ENCODE data around the gene UBE2Q1. TPM values are rescaled to one million over a fixed set of nuclear protein-coding genes. Genes with fewer than 3 reads are reported as not detected.

Gene UBE2Q1
- total RNA-seq, 1 experiment from 2014 or later = 70.9 TPM

GRCh38 chr1:154571244-154571963 is 12.9 kb upstream of the UBE2Q1 start:
- Histone ChIP-seq H3K9me3 (ENCODE audit: control insufficient read depth in 1 of 2, insufficient read depth in 1 of 2, low read depth in 1 of 2, low read length in 2 of 2) (no peaks in the 10 kb centered on the region), H3K36me3 (ENCODE audit: control insufficient read depth in 1 of 2, insufficient read depth in 2 of 2, low read length in 2 of 2) (no peaks in the 10 kb centered on the region), H3K4me1 (ENCODE audit: control insufficient read depth in 1 of 2, insufficient read depth in 2 of 2, low read length in 2 of 2) (peaks cover 0 to 4% of the 10 kb centered on the region in 2 experiments; a peak in 2 of 4 replicates), H2AFZ (ENCODE audit: low read depth, low read length, poor library complexity, severe bottlenecking) (no peak overlapping the region), H3K9me2 (ENCODE audit: insufficient read depth) (no peaks in the 10 kb centered on the region), H3K4me3 (replicated peaks in 1 of 2; ENCODE audit: low read depth in 1 of 2, low read length in 2 of 2) (no peak overlapping the region), H3K4me2 (ENCODE audit: low read length) (no peak overlapping the region), H4K20me1 (ENCODE audit: insufficient read depth) (no peaks in the 10 kb centered on the region), H3K9ac (ENCODE audit: low read length) (no peak overlapping the region), H3K27me3 (ENCODE audit: insufficient read depth, low read length) (peaks cover 18% of the 10 kb centered on the region), H3K27ac (ENCODE audit: low read depth, low read length) (no peak overlapping the region), H3K79me2 (ENCODE audit: insufficient read depth, low read length) (no peaks in the 10 kb centered on the region)
- BruUV-seq (replicated peaks) = no TSS peak
- intact Hi-C loops (cut with micrococcal nuclease) = no loop called here
- DNase-seq (ENCODE audit: low read depth, low spot score) = no peak
- CTCF ChIA-PET = no interaction called here
- TF ChIP-seq YY1 (IDR thresholded peaks at IDR 0.05; ENCODE audit: extremely low read depth, insufficient replicate concordance, low read depth, low read length) (no peak), EZH2phosphoT487 (IDR thresholded peaks at IDR 0.05; ENCODE audit: borderline replicate concordance) (no peak), CTCF (IDR thresholded peaks at IDR 0.05 in 2 of 3, conservative IDR thresholded peaks at IDR 0.05 in 1 of 3; ENCODE audit: borderline replicate concordance in 1 of 3, insufficient read depth in 1 of 3, low read depth in 2 of 3, low read length in 2 of 3) (no peak), SP1 (IDR thresholded peaks at IDR 0.05; ENCODE audit: low read depth) (no peak)
- TF ChIP-seq, protein P1, sequence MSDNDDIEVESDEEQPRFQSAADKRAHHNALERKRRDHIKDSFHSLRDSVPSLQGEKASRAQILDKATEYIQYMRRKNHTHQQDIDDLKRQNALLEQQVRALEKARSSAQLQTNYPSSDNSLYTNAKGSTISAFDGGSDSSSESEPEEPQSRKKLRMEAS (IDR thresholded peaks at IDR 0.05) = no peak
- no peak for ATAC-seq
- RAD21 ChIA-PET (ENCODE audit: low non-redundant PET in 1 of 2, low total read pairs in 2 of 2, uncharacterized antibody in 2 of 2, unreplicated experiment in 2 of 2) = no interaction called here
- POLR2A ChIA-PET = no interaction called here
